HG03469 (cell line): ENCODE results near the gene GDI1.
"Not testable (repeated sequence)": the region's sequence is repeated elsewhere in the genome, so short reads cannot be mapped to it uniquely, and the experiment has no call there.

Experiments used
- ATAC-seq: cut with Tn5 transposase; IDR thresholded peaks from one replicate; pipeline ENCODE4 v1.9.1; 2021; ENCODE audit warnings: mild to moderate bottlenecking, moderate library complexity, moderate number of reproducible peaks; ENCODE audit not compliant: unreplicated experiment

GDI1 gene

GRCh38 chrX:154436983-154437752, at the start of gene GDI1:
Gene GDI1 (plus strand): TSS chrX:154437154. CDS start chrX:154437255, 101 bp downstream.
- no peak for ATAC-seq

GRCh38 chrX:154388094-154388493, 48.9 kb upstream of the GDI1 start:
- ATAC-seq: not testable (repeated sequence)

- not testable (repeated sequence) for ATAC-seq
Observed at GRCh38 chrX:154388649-154389048, 48.3 kb upstream of the GDI1 start.

DNA sequence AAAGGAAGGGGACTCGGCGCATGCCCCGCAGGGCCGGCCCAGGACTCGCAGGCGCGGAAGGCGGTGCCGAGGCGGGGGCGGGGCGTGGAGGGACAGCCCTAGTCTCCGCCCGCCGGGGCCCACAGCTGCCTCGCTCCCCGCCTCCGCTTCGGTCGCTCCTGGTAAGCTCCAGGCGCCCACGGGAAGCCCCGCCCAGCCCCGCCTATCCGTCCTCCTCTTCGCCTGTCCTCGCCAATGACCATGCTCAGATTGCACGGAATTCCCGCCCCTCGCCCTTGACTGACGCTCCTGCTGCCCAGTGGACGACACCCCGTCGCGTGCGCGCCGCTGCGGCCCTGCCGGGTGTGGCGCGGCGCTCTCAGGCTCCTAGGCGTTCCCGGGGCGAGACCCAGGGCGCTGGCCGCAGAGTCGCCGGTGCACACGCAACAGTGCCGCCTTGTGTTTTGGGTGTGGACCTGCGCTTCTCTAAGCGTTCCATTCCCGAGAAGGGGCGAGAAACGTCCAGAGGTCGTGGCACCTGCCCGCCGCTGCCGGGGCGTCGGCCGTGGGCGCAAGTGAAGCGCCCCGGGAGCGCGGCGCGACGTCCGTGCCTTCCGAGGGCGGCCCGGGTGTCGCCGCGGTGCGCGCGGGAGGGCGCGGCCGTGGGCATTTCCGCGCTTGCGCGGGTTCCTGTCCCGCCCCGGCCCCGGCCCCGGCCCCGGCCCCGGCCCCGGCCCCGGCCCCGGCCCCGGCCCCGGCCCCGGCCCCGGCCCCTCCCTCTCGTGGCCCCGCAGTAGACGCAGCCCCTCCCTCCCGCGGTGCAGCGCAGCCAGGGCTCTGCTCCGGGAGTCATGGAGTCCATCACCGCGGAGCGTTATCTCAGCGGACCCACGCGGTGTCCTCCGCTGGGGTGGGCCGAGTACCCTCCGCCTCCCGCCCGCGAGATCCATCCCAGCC, 46.9 kb upstream of the GDI1 start:
- ATAC-seq: peak; percentile 55

DNA sequence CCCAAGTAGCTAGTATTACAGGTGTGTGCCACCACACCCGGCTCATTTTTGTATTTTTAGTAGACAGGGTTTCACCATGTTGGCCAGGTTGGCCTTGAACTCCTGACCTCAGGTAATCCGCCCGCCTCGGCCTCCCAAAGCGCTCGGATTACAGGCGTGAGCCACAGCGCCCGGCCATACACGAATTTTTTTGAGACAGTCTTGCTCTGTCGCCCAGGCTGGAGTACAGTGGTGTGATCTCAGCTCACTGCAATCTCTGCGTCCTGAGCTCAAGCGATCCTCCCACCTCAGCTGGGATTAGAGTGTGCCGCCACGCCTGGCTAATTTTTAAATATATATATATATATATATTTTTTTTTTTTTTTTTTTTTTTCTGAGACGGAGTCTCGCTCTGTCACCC, 40.6 kb upstream of the GDI1 start:
- ATAC-seq: not testable (repeated sequence)

GRCh38 chrX:154396973-154397887, 39.7 kb upstream of the GDI1 start:
- no peak for ATAC-seq

- ATAC-seq: peak; percentile 77
Observed at GRCh38 chrX:154397888-154398667, 38.9 kb upstream of the GDI1 start, which contains the start of gene RPL10. Gene RPL10 (plus strand): TSS chrX:154398377. CDS start chrX:154398520, 143 bp downstream.

GRCh38 chrX:154398668-154399526, 38.1 kb upstream of the GDI1 start:
- ATAC-seq: no peak

DNA sequence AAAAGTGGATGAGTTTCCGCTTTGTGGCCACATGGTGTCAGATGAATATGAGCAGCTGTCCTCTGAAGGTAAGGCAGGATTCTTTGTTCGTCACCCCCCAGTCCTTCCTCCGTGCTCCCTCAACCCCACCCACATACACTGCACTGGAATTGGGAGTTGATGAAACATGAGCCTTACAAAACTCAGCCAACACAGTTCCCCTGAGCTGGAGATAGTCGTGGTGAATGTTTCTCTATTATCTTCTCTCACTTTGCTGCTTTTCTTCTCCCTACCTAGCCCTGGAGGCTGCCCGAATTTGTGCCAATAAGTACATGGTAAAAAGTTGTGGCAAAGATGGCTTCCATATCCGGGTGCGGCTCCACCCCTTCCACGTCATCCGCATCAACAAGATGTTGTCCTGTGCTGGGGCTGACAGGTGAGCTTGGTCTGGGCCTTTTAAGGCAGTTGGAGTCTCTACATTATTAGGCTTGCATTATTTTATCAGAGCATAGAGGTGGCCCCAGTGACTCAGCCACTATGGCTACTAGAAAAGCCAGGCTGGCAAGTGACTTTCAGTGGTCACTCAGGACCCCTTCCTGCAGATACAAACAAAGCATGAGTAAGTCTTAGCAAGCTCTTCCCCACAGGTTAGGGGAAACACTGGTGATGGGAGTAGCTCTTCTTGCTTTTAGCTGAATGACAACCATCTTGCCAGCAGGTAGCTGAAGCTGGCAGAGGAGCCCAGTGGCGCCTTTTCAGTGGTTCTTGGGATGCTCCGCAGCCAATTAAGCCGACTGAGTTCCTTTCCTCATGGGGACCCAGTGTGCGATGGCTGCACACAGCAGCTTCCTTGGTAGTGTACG, 37.2 kb upstream of the GDI1 start:
- no peak for ATAC-seq

DNA sequence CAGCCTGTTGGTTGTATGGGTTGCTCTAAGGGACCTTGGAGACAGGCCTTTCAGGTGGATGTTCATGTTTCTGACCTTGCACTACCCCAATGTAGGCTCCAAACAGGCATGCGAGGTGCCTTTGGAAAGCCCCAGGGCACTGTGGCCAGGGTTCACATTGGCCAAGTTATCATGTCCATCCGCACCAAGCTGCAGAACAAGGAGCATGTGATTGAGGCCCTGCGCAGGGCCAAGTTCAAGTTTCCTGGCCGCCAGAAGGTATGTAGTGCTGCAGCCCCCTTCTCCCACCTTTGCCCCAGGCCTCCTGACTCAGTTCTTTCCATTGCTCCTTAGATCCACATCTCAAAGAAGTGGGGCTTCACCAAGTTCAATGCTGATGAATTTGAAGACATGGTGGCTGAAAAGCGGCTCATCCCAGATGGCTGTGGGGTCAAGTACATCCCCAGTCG, 36.6 kb upstream of the GDI1 start:
- ATAC-seq: not testable (repeated sequence)

DNA sequence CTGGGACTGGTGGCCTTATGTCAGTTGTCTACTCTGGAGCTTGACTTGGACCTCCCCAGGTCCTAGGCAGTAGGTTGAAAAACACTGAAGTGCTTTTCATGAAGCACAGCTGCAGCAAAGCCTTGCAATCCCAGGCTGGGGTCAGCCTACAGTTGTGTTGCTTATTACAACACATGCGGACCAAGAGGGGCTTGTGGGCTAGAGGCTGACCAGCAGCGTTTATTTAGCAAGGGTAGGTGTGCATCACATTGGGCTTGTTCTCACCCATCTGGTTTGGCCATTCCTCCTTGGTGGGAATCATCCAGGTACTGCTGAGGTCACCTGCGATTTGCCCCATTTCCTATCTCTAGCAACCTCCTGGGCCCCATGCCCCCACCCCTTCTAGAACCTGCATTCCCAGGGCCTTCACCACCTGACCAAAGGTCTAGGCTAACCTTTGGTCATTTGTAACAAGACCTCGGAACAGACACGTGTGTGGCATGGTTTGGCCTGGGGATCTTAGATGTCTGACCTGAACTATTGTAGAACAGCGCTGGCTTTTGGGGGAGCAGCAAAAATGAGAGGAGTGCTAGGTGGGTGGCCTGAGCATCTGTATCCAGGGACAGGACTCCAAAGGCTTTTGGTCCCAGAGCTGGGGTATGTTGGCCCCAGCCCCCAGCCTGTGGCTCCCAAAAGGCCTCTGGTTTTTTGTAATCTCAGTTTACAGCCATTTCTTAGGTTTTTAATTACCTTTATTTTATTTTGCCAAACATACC, 35.7 kb upstream of the GDI1 start:
- no peak for ATAC-seq

GRCh38 chrX:154401918-154402621, 34.9 kb upstream of the GDI1 start:
- ATAC-seq: no peak

- no peak for ATAC-seq
Observed at GRCh38 chrX:154402622-154403127, 34.3 kb upstream of the GDI1 start.

DNA sequence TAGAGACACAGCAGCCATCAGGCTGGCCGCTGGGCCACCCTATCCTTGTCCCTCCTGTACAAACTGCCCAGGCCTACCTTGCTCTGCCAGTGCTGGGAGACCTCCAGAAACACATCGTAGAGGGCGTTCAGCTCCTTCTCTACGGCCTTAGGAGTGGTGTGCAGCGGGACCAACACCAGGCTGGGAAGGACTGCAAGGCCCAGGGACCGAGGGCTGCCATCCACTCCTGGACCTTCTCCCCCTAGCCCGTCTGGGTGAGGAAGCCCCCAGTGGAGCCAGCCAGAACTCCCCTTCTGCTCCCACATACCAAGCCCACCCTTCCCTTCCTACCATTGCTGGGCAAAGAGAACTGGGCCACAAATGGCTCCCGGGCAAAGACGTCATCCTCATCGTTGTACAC, 33.8 kb upstream of the GDI1 start:
- no peak for ATAC-seq

- no peak for ATAC-seq
Observed at GRCh38 chrX:154403858-154404257, 33.1 kb upstream of the GDI1 start.

DNA sequence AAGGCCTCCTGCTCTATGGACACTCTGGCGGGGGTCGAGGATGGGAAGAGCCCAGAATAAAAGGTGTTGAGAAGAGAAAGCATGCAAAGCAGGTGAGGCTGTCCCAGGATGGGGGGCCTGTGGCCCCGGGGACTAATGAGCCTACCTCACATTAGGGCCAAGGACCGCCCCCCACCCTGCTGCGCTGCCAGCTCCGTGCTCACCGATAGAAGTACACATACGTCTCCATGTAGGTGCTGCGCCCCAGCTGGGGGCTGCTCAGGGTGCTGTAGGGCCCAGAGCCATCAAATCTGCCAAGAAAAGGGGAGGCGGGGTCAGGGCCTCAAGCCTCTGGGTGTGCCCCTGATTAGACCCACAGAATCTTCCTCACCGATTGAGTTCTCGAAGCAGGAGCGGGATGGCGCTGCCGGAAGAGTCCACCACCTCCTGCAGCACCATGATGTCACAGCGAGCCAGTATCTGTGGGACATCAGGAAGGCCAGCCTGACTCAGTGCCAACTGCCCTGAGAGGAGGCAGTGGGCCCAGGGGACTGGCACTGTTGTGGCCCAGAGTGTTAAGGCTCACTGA, 32.2 kb upstream of the GDI1 start:
- no peak for ATAC-seq
